GDM1 (cell line): Measurements from ENCODE around the gene SERPINE1.
"Not testable (repeated sequence)": the region's sequence is repeated elsewhere in the genome, so short reads cannot be mapped to it uniquely, and the experiment has no call there.

Experiments used
- DNase-seq: peaks from one replicate; lab custom pipeline; 2025; lab: John Stamatoyannopoulos, UW

The SERPINE1 gene

DNA sequence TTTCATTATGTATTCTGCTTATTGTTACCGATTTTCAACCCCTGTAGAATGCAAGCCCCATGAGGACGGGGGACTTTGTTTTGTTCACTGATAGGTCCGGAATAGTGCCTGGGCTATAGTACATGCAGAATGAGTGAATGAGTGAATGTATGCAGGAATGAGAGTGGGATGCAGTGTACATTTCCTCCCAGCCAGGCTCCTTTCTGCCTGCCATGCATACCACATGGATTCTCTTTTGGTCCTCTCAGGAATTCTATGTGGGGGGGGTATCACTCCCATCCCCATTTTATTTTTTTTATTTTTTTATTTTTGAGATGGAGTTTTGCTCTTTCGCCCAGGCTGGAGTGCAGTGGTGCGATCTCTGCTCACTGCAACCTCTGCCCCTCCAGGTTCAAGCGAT is 24.9 kb upstream of the SERPINE1 start:
- DNase-seq: no peak

DNA sequence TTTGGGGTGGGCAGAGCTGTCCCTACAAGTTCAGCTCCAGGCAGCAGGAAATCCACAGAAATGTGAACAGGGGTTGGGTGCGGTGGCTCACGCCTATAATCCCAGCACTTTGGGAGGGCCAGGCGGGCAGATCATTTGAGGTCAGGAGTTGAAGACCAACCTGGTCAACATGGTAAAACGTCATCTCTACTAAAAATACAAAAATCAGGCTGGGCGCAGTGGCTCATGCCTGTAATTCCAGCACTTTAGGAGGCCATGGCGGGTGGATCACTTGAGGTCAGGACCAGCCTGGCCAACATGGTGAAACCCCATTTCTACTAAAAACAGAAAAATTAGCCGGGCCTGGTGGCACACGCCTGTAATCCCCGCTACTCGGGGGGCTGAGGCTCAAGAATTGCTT is 23.2 kb upstream of the SERPINE1 start:
- not testable (repeated sequence) for DNase-seq

DNA sequence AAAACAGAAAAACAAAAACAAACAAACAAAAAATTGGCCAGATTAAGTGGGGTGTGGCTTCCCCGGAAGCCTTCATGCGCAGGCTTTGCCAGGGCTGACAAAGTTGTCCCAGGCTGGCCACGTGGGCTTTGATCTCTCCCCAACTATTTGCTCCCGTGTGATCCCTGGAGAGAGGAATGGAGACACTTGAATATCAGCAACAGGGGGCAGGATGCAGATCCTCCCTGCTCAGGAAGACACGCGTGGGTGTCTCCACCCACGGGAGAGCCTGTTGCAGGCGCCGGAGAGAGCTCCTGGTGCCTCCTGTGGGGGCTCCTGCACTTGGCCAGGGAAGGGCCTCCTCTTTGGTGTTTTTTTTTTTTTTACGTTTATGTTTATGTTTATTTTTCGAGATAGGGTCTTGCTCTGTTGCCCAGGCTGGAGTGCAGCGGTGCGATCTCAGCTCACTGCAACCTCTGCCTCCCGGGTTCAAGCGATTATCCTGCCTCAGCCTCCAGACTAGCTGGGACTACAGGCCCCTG is 22.7 kb upstream of the SERPINE1 start:
- DNase-seq: no peak

DNA sequence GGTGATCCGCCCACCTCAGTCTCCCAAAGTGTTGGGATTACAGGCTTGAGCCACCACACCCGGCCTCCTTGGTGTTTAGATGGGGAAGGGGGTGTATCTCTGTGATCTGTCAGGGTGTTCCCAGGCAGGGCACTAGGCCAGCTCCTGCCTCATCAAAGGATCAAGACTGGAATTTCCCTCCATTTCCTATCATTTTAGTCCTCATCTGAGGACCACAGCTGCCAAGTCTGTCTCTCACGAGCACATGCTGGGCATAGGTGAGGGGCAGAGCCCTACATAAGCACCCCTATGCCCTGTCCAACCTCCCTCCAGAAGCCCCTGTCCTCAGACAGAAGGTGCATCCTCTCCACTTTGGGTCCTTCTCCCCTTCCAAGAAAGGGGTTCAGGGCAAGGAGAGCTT is 22.1 kb upstream of the SERPINE1 start:
- DNase-seq: no peak

DNA sequence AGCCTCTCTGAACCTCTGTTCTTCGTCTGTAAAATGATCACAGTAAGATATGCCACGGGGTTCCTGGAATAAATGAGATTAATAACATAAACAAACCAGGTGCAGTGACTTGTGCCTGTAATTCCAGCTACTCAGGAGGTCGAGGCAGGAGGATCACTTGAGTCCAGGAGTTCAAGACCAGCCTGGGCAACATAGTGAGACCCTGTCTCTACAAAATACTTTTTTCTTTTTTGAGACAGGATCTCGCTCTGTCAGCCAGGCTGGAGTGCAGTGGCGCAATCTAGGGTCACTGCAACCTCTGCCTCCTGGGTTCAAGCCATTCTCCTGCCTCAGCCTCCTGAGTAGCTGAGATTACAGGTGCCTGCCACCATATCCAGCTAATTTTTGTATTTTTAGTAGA is 21.7 kb upstream of the SERPINE1 start:
- not testable (repeated sequence) for DNase-seq

DNA sequence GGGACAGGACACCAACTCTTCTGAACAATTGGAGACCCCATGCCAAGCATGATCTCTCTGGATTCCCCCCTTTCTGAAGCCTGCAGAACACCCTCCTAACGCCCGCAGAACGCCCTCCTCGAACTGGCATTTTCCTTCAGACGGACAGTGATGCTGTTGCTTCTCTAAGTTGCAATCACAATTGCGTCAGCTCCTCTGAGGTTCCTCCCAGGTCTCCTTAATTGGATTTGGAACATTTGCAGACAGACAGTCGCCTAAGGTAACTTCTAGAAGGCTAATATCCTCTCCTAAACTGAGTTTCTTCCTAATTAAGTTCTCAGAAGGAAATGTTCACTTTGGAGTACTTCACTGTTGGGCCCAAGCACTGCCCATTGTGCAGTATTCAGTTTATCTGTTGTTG is 20.5 kb upstream of the SERPINE1 start:
- DNase-seq: no peak

DNA sequence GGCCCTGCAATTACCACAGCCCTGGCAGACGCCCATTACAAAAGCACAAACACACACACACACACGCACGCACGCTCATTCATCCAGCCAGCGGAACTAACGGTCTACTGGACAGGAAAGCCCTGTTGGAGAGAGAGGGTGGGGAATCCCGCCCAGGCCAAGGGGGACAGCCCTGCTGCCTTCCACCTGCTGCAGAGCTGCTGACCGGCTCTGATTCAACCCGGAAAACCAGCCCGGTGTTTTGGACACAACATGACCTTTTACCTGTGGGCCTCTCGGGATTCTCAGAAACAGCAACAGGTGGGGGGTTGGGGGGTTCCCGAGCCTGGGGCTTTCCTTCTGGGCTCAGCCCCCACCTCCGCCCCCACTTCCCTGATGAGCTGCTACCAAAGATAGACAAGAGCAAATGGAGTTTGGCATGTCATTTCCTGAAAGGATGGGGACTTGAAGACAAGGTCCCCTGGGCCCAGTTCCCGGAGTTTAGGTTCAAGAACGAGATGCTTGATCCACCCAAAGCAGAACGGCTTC is 18.5 kb upstream of the SERPINE1 start:
- DNase-seq: no peak

DNA sequence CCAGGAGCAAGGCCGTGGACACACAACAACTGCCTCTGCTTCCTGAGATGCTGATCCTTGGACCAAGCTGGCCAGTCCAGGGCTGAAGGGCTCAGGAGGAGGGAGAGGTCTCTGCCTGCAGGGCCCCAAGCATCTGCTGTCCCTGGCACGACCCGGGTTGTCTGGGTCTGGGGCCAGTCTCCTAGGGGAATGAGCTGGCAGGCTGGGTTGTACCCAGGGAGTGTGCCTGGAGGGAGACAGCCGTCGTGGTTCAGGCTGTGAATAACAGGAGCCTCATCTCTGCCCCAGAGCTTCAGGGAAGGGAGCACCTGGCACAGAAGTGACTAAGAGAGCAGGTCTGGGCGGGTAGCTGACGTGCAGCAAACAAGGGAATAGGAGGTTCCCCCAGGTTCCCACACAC is 17.9 kb upstream of the SERPINE1 start:
- no peak for DNase-seq

DNA sequence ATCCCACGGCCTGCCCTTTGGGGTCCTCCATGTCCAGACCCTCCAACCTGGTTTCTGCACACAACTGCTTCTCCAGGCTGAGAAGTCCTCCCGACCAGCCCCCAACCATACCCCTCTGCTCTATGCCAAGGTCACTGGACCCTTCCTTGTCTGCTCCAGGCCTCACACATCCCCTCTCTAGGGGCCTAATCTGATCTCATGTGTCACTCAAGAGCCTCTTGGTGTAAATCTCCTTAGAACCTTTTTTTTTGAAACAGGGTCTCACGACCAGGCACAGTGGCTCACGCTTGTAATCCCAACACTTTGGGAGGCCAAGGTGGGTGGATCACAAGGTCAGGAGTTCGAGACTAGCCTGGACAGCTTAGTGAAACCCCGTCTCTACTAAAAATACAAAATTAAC is 17.5 kb upstream of the SERPINE1 start:
- no peak for DNase-seq

DNA sequence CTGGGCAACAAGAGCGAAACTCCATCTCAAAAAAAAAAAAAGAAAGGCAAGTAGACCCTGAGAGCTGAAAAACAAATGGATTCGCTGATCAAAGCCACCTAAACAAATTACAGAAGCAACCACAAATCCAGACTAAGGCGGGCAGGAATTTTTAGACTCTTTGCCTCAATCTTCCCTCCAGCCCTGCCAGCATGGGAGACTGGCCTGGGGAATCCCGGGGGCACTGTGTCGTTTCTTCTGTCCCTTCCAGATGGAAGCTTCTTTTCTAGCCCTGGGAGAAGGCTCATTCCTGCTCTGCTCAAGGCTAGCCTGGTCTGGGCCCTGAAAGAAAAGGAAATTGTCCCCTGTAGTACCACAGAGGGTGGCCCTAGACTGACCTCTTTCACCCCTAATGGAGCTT is 15.6 kb upstream of the SERPINE1 start:
- DNase-seq: no peak

DNA sequence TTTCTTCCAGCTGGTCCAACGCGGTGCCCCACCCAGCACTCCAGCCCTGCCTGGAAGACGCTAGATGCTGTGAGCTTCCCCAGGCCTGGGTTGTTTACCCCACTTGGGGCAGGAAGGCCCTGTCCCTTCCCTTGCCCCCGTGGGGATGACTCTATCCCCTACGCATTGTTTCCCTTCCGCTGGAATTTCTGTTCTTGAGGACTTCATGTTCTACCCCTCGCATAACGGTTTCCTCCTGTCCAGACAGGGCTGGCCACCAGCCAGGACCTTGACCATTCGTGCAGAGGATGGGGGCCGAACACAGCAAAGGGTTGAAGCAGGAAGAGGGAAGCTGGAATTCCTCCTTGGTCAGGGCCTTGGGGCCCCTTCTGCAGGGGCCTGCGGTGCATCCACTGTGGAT is 14.7 kb upstream of the SERPINE1 start:
- no peak for DNase-seq

DNA sequence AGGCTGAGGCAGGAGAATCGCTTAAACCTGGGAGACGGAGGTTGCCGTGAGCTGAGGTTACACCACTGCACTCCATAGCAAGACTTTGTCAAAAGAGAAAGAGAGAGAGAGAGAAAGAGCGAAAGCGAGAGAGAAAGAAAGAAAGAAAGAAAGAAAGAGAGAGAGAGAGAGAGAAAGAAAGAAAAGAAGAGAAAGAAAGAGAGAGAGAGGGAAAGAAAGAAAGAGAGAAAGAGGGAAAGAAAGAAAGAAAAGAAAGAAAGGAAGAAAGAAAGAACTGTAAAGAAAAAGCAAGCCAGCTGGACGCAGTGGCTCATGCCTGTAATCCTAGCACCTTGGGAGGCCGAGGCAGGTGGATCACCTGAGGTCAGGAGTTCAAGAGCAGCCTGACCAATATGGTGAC is 13.8 kb upstream of the SERPINE1 start:
- DNase-seq: not testable (repeated sequence)

DNA sequence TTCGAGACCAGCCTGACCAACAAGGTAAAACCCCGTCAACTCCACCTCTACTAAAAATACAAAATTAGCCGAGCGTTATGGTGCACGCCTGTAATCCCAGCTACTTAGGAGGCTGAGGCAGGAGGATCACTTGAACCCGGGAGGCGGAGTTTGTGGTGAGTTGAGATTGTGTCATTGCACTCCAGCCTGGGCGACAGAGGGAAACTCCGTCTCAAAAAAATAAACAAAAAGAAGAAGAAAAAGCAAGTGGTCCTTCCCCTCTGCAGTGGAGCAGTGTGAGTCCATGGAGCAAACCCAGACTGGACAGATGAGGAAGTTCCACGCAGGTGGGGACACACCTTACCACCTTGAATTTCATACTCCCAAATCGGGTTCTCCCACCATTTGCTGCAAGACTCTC is 13.1 kb upstream of the SERPINE1 start:
- DNase-seq: no peak

DNA sequence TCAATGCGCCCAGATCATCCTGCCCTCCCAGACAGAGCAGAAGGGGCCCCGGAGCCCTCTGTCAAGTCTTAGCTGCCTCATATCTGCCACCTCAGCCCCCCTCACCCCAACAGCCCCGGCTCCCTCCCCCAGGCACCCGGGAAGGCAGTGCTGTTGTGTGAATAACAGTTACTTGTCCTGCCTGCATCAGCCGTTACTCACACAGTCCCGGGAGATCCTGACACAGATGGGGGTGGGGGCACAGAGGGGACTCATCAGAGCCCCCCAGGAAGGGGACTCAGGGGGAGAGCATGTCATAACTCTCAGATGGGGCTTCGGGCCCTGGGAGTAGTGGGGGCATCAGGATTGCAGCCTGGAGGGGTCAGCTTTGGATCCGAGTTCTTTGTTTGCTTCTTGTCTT is 12.4 kb upstream of the SERPINE1 start:
- DNase-seq: no peak

DNA sequence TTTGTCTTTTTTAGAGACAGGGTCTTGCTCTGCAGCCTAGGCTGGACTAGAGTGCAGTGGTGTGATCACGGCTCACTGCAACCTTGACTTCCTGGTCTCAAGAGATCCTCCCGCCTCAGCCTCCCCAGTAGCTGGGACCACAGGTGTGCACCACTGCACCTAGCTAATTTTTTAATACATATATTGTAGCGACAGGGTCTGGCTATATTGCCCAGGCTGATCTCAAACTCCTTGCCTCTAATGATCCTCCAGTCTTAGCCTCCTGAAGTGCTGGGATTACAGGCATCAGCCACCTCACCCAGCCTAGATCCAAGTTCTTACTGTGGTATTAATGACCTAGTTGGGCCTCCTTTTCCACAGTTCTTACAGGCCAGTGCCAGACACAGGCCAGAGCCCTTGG is 11.7 kb upstream of the SERPINE1 start:
- no peak for DNase-seq

DNA sequence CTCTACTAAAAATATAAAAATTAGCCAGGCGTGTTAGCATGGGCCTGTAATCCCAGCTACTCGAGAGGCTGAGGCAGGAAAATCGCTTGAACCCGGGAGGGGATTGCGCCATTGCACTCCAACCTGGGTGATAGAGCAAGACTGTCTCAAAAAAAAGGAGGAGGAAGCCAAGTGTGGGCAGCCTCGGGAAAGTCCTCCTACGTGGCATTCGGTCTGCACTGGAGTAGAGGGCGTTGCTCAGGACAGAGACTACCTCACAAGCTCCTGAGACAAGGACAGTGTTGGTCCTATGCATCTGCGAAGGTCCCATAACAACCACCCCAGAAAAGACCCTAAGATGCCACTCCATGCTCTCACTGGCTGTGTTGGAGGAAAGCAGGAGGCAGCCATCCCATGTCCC is 10.0 kb upstream of the SERPINE1 start:
- no peak for DNase-seq

DNA sequence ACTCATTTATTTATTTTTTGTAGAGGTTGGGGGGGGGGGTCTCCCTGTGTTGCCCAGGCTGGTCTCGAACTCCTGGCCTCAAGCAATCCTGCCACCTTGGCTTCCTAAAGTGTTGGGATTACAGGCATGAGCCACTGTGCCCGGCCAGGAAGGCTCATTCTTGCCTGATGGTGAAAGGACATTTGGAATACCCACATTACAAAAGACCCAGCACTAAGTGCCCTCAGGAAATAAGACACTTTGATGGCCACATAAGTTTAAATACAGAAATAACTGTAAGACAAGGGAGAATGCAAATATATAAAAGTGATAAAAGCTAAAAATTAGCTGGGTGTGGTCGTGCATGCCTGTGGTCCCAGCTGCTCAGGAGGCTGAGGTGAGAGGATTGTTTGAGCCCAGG is 8.0 kb upstream of the SERPINE1 start:
- DNase-seq: no peak

DNA sequence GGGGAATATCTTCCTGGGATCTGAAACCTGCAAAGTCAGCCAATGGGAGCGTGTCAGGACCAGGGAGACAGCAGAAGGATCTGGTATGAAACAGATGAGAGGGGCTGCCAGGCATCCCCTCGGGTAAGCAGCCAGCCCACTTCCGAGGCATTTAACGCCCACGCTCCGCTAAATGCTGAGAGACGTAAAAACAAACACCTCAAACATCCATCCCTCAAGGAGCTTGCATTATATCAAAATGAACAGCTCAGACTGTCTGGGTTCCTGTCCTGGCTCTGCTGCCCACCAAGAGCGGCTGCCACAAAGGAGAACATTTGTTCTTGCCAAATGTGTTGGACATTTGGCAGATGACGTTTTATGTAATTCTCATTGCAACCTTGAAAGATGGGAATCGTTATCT is 7.0 kb upstream of the SERPINE1 start:
- no peak for DNase-seq

DNA sequence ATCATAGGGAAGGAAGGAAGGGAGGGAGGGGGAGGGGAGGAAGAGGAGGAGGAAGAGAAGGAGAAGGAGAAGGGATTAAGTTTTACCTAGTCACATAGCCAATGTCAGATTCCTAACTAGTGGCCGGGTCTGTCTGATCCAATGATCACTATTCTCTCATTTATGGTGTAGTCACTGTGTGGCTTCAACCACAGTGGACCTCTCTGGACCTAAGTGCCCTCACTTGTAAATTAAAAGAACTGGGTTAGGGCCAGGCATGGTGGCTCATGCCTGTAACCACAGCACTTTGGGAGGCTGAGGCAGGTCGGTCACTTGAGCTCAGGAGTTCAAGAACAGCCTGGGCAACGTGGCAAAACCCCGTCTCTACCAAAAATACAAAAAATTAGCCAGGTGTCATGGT is 6.6 kb upstream of the SERPINE1 start:
- no peak for DNase-seq

DNA sequence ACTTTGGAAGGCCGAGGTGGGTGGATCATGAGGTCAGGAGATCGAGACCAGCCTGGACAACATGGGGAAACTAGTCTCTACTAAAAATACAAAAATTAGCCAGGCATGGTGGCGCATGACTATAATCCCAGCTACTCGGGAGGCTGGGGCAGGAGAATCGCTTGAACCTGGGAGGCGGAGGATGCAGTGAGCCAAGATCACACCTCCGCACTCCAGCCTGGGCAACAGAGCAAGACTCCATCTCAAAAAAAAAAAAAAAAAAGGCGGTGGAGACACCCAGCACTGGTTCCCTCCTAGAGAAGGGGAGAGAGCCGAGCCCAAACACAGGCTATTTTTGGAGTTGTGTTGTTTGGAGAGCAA is 5.3 kb upstream of the SERPINE1 start:
- not testable (repeated sequence) for DNase-seq

DNA sequence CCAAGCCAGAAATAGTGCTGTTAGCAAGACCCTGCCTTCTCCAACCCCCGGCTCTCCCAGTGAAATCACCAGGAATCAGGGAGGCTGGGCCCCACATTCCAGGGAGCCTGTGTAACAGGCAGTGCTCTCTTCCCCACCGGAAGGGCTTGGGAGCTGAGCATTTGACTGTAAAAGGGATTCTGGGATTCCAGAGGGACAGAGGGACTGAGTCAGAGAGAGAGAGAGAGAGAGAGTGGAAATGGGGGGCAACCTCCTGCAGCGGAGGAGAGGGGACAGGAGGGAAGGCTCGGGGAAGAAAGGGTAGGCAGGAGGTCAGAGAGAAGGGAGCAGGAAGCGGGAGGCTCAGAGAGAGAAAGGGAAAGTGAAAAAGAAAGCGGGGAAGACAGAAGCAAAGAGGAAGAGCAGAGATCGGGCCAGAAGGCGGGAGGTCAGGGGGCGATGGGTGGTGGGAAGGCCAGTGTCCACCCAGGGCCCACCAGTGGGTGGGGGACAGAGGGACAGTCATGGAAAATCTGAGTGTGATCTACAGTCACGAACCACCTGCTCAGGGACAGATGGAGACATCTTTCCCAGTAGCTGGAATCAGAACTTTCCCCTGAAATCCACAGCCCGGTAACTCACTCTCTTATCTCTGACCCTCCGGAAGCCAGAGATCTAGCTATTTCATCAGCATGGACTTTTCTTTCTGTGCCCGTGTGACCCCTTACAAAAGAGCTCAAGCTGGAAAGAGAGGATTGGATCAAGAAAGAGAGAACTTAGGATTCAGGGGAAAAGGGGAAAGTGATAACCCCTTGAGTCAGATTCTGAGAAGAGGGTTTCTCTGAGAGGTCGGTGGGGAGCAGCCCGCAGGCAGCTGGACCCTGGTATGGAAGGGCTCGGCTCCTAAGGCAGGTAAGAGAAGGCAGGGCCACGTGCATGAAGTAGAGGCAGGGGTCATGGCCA is 4.6 kb upstream of the SERPINE1 start:
- DNase-seq: no peak

DNA sequence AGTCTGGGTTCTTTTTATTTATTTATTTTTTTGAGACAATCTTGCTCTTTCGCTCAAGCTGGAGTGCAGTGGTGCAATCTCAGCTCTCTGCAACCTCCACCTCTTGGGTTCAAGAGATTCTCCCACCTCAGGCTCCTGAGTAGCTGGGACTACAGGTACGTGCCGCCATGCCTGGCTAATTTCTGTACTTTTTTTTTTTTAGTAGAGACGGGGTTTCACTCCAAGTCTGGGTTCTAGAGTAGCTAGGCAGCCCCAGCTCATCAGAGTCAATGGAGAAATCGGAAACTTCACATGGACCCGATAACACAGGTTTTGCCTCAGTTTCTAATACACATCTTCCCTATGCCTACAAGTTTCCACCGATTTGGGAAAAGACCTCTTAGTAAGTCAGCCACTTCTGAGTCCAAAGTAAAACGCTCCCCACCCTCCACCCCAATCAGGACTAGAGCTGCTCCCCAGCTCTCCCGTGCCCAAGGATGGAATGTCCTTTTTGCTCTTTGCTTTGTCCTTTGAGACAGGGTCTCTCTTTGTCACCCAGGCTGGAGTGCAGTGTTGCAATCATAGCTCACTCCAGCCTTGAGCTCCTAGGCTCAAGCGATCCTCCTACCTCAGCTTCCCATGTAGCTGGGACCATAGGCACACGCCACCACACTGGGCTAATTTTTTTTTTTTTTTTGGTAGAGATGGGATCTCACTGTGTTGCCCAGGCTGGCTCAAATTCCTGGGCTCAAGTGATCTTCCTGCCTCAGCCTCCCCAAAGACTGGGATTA is 3.8 kb upstream of the SERPINE1 start:
- no peak for DNase-seq

DNA sequence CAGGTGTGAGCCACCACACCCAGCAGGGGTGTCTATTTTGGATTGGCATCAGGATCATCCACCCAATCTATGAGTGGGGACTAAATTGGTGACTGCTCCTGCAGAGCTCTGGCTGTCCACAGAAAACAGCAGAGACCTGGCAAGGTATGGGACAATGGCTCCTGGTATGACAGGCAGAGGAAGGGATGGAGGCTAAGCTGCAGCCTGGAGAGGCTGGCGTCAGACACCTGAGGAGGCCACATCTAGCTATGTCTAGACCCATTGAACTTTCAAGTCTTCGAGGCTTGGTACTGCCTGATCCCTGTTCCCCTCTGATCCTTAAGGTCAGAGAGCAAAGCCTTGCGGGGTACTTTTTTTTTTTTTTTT is 3.2 kb upstream of the SERPINE1 start:
- no peak for DNase-seq
